ENCODE data around the gene PYGB.

Gene PYGB

GRCh38 chr20:25274481-25274880 lies 26.6 kb downstream of the PYGB start:
- H3K4me3 ChIP-seq (ENCODE audit: low read depth in 1 of 2, low read length in 1 of 2) = no peak overlapping the region
- peaks cover 97% of the 10 kb centered on the region for H3K36me3 ChIP-seq
- H3K9me3 ChIP-seq = no peaks in the 10 kb centered on the region
- no peaks in the 10 kb centered on the region for H3K27me3 ChIP-seq
- no peak overlapping the region for H3K27ac ChIP-seq
- no peaks in the 10 kb centered on the region for H3K4me1 ChIP-seq (ENCODE audit: control insufficient read depth in 1 of 2, insufficient read depth in 1 of 2, low read depth in 1 of 2, low read length in 1 of 2)
- no peak for TF ChIP-seq CTCF (IDR thresholded peaks at IDR 0.05)

GRCh38 chr20:25274891-25275812 lies 27.3 kb downstream of the PYGB start:
- peaks cover 97% of the 10 kb centered on the region for H3K36me3 ChIP-seq
- H3K27ac ChIP-seq = no peak overlapping the region
- no peak overlapping the region for H3K4me3 ChIP-seq (ENCODE audit: low read depth in 1 of 2, low read length in 1 of 2)
- TF ChIP-seq CTCF (IDR thresholded peaks at IDR 0.05) = no peak
- no peaks in the 10 kb centered on the region for H3K4me1 ChIP-seq (ENCODE audit: control insufficient read depth in 1 of 2, insufficient read depth in 1 of 2, low read depth in 1 of 2, low read length in 1 of 2)
- H3K9me3 ChIP-seq = no peaks in the 10 kb centered on the region
- H3K27me3 ChIP-seq = no peaks in the 10 kb centered on the region

- Histone ChIP-seq H3K27me3 (no peaks in the 10 kb centered on the region), H3K36me3 (peaks cover 97% of the 10 kb centered on the region), H3K4me1 (ENCODE audit: control insufficient read depth in 1 of 2, insufficient read depth in 1 of 2, low read depth in 1 of 2, low read length in 1 of 2) (no peaks in the 10 kb centered on the region), H3K27ac (no peak overlapping the region), H3K9me3 (no peaks in the 10 kb centered on the region), H3K4me3 (ENCODE audit: low read depth in 1 of 2, low read length in 1 of 2) (no peak overlapping the region)
- no peak for TF ChIP-seq CTCF (IDR thresholded peaks at IDR 0.05)
Measured at GRCh38 chr20:25275813-25276532, 28.1 kb downstream of the PYGB start.

GRCh38 chr20:25276533-25277050 lies 28.7 kb downstream of the PYGB start:
- no peaks in the 10 kb centered on the region for H3K4me1 ChIP-seq (ENCODE audit: control insufficient read depth in 1 of 2, insufficient read depth in 1 of 2, low read depth in 1 of 2, low read length in 1 of 2)
- no peak for TF ChIP-seq CTCF (IDR thresholded peaks at IDR 0.05)
- no peaks in the 10 kb centered on the region for H3K9me3 ChIP-seq
- H3K27me3 ChIP-seq = no peaks in the 10 kb centered on the region
- peaks cover 97% of the 10 kb centered on the region for H3K36me3 ChIP-seq
- H3K27ac ChIP-seq = no peak overlapping the region
- no peak overlapping the region for H3K4me3 ChIP-seq (ENCODE audit: low read depth in 1 of 2, low read length in 1 of 2)

- no peak for TF ChIP-seq CTCF (IDR thresholded peaks at IDR 0.05)
- no peaks in the 10 kb centered on the region for H3K9me3 ChIP-seq
- H3K4me3 ChIP-seq (ENCODE audit: low read depth in 1 of 2, low read length in 1 of 2) = no peak overlapping the region
- H3K4me1 ChIP-seq (ENCODE audit: control insufficient read depth in 1 of 2, insufficient read depth in 1 of 2, low read depth in 1 of 2, low read length in 1 of 2) = no peaks in the 10 kb centered on the region
- no peak overlapping the region for H3K27ac ChIP-seq
- peaks cover 97% of the 10 kb centered on the region for H3K36me3 ChIP-seq
- no peaks in the 10 kb centered on the region for H3K27me3 ChIP-seq
Measured at GRCh38 chr20:25277051-25277801, 29.3 kb downstream of the PYGB start.
